HCT116 (cell line): Measurements from ENCODE around the gene HPS1.

Source experiments
- CTCF ChIP-seq, 3 experiments: fragments of 200-600 bp in 1 of 3; sonication (generic) in 1 of 3; IDR thresholded peaks in 2 of 3; conservative IDR thresholded peaks in 1 of 3; 2 replicates each; pipeline ENCODE4 v1.5.1; 2012 to 2017; ENCODE audit warnings: low read depth in 2 of 3, low read length in 2 of 3, antibody characterized with exemption in 1 of 3, borderline replicate concordance in 1 of 3, control low read depth in 1 of 3, mild to moderate bottlenecking in 1 of 3, mixed read lengths in 1 of 3, mixed run types in 1 of 3, moderate library complexity in 1 of 3; ENCODE audit not compliant: insufficient read depth in 1 of 3
- EZH2 ChIP-seq: fragments of 200-600 bp; sonication (generic); IDR thresholded peaks from 2 replicates; pipeline ENCODE4 v1.6.1; 2017; ENCODE audit warnings: antibody characterized with exemption, mixed run types
- FOSL1 ChIP-seq: IDR thresholded peaks from 2 replicates; pipeline ENCODE4 v1.6.1; 2012; ENCODE audit warnings: low read depth
- POLR2A ChIP-seq: IDR thresholded peaks from 2 replicates; pipeline ENCODE4 v1.7.0; 2011; ENCODE audit warnings: borderline replicate concordance; ENCODE audit not compliant: insufficient read depth, insufficient read length; ENCODE audit errors: extremely low read depth
- POLR2AphosphoS5 ChIP-seq: IDR thresholded peaks from 2 replicates; pipeline ENCODE4 v1.6.1; 2011; ENCODE audit warnings: mild to moderate bottlenecking, low read depth, low read length, moderate library complexity
- REST ChIP-seq: IDR thresholded peaks from 2 replicates; pipeline ENCODE4 v1.6.1; 2012; ENCODE audit warnings: low read depth
- SP1 ChIP-seq: IDR thresholded peaks from 2 replicates; pipeline ENCODE4 v1.6.1; 2012; ENCODE audit warnings: low read depth
- SRF ChIP-seq: IDR thresholded peaks from 2 replicates; pipeline ENCODE4 v1.6.1; 2012; ENCODE audit warnings: low read depth
- TF ChIP-seq, protein P1 (sequence below): IDR thresholded peaks from 2 replicates; pipeline ENCODE4 v1.6.1; 2012

DNA sequence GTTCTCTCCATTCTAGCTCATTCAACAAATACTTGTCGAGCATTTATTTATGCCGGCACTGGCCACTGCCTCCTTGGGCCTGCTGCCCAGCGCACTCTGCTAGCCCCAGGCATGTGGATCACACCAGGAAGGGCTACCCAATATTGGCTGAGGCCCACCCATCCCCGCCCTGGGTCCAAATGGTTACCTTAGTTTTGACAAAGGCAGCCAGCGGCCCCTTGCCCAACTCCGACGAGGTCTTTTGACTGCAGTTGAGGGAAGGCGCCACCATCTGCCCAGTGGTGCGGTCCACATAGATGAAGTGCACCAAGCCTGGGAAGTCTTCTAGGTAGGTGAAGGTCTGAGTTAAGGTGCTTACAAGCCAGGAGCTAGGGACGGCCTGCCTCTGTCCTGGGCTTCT is 24.6 kb downstream of the HPS1 start:
- TF ChIP-seq REST = no peak
- TF ChIP-seq, protein P1, sequence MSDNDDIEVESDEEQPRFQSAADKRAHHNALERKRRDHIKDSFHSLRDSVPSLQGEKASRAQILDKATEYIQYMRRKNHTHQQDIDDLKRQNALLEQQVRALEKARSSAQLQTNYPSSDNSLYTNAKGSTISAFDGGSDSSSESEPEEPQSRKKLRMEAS = no peak
- TF ChIP-seq POLR2A = no peak
- no peak for TF ChIP-seq CTCF (IDR thresholded peaks at IDR 0.05 in 2 of 3, conservative IDR thresholded peaks at IDR 0.05 in 1 of 3; ENCODE audit: borderline replicate concordance in 1 of 3, insufficient read depth in 1 of 3, low read depth in 2 of 3, low read length in 2 of 3)
- TF ChIP-seq FOSL1 = no peak
- TF ChIP-seq SP1 = no peak
- no peak for TF ChIP-seq SRF
- no peak for TF ChIP-seq EZH2
- no peak for TF ChIP-seq POLR2AphosphoS5
